ENCODE data around the gene ZNF319.

Gene ZNF319

DNA sequence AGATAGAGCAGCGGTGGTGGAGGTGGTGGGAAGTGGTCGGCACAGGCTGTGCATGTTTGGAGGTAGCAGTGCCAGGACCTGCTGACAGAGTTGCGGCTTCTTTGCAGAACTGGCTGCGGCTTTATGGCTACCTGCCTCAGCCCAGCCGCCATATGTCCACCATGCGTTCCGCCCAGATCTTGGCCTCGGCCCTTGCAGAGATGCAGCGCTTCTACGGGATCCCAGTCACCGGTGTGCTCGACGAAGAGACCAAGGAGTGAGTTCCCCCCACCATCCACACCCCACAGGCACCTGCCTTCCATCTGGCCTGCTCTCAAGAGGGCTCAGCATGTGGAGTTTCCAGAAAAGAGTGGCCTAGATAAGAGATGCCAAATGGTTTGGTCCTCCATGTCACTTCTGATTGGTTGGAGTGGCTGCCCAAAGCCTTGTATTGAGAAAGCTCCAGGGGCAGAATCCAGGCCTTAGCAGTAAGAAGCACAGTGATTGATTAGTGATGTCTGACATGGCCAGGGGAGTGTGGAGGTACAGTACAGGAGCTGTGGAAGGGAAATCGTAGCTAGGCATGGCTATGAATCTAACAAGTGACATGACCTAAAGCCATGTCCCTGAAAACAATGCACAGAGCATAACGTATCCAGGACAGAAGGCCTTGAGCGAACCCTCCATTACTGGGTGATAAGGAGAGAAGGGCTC, 37.0 kb upstream of the ZNF319 start:
- DNase-seq (ENCODE audit: low read depth in 2 of 2): no peak

GRCh38 chr16:58036943-58037342, 36.5 kb upstream of the ZNF319 start:
- no peak for DNase-seq (ENCODE audit: low read depth in 2 of 2)

DNA sequence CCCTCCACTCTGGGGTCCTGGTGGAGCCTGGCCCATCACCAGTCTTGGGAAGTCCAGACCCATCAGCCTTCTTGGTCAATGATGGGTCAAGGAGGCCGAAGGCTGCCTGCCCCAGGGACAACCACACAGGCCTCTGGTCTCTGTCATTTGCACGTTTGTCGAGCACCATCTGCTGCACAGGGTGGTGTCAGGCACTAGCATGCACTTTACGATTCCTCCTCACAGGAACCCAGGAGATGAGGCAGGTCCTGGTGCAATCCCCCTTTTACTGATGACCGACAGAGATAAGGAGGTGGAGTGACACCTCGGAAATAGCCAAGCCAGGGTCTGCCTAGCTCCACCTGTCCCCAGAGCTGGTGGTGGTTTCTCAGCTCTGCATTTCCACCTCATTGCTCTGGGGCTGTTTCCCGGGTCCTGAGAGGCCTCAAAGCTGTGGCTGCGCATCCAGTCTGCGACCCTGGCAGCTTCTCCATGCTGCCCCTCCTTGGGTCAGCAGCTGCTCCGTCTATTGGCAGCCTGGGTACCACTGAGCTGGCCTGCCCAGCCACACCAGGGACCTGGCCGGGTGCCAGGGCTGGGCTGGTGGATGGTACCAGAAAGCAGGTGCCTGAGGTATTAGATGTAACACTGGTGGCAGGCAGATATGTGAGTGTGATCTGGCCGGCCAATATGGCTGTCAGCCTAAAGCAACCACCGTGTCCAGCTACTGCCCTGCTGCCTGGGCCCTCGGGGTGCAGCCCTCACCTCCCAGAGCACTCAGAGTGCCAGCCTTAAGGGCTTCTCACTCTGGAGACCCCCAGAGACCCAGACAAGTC, 35.1 kb upstream of the ZNF319 start:
- DNase-seq (ENCODE audit: low read depth in 2 of 2): no peak

DNA sequence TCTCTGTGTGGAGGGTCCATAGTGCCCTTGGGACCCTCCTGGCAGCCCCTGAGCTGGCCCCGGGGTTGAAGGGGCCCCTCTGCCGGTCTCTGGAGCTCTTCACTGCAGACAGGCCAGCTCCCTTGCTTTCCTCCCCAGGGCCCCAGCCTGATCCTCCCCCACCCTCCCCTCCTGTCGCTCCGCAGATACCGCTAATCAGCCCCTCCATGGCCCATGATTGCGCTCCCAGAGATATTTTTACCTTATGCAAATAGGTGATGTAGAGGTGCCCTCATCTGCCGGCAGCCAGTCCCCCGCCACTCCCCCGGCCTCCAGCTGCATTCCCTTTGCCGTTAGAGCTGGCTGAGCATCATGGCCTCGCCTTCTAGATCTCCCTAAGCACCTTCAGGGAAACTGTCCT, 34.3 kb upstream of the ZNF319 start:
- no peak for DNase-seq (ENCODE audit: low read depth in 2 of 2)

DNA sequence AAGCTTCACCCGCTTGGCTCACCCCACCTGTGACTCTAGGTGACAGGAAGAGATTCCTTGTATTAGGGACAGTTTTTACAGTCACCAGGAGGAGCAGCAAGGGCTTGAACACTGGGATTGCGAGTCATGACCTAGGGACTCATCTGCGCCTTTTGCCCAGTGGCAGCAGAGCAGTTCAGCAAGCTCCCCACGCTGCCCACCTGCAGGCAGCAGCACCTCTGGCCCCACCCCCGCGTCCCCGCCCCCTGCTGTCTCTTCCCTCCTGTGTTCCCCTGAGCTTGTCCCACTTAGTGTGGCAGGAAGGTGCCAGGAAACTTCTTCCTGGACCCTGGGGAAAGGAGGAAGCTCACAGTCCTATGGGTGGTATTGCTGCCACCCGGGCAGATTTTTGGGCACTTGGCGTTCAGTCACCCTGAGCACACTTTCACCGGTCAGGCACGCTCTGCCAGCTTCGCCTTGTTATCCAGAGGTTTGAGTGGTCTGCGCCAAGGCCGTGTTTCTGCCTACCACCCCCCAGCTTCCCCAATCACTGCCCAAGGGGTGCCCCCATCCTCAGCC, 33.7 kb upstream of the ZNF319 start:
- DNase-seq (ENCODE audit: low read depth in 2 of 2): no peak

- DNase-seq (ENCODE audit: low read depth in 2 of 2): no peak
These were observed 32.3 kb upstream of the ZNF319 start for GRCh38 chr16:58032710-58033293.

GRCh38 chr16:58031016-58031800, 30.7 kb upstream of the ZNF319 start:
- DNase-seq (ENCODE audit: low read depth in 2 of 2): no peak

DNA sequence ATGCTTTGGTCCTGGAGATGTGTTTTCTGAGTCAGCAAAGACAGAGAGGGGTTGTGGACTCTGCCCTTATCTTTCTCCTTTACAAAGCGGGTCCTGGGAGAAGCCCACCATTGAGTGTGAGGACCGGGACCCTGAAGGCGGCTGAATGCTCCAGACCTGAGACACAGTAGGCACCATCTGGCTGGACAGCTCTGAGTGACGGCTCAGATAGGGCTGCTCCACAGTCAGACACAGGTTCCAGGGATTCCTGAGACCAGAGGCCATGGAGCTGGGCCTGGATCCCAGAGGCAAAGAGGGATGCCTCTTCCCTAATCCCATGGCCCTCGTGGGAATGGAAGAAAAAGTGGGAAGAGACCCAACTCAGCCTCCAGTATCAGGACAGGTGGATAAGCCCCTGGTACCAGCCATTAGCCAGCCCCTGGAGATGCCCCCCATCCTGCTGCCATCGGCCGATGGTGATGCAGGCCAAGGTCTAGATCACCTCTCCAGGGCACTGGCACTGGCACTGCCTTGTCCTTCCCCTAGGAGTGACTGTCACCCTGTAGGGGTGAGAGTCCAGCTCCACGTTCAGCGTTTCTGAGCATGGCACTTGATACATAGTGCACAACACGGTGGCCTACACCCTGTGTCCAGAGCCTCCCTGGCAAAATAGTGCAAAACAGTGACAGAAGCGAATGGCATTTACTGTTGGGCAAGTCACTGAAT, 29.8 kb upstream of the ZNF319 start:
- no peak for DNase-seq (ENCODE audit: low read depth in 2 of 2)

GRCh38 chr16:58029410-58029809, 28.9 kb upstream of the ZNF319 start:
- no peak for DNase-seq (ENCODE audit: low read depth in 2 of 2)

- DNase-seq (ENCODE audit: low read depth in 2 of 2): no peak
These were observed 28.1 kb upstream of the ZNF319 start for GRCh38 chr16:58028541-58029070.

DNA sequence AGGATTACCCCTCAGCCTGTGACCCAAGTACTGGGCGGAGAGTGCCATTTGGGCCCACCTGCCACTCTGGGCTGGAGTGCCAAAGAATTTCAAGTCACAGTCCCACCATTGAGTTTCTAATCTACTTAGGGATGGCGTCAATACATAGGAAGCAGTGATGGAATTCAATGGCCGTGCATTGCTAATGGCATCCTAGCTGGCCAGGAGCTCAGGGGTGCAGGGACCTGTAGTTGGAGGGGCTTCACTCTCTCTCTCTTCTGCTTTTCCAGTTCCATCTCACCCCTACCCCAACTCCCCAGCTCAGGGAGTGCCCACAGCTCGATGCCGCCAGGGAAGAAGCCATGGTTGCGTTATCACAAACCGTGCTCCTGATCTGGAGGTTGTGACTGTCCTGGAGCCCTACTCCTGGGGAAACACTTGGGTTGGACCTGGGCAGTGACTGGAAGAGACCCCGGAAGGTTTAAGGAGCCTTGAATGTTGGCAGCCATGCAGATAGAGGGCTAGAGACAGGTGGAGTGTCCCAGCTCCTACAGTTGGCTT, 27.5 kb upstream of the ZNF319 start:
- no peak for DNase-seq (ENCODE audit: low read depth in 2 of 2)

- DNase-seq (ENCODE audit: low read depth in 2 of 2): no peak
These were observed 26.9 kb upstream of the ZNF319 start for GRCh38 chr16:58027161-58027915.

- DNase-seq (ENCODE audit: low read depth in 2 of 2): no peak
These were observed 26.3 kb upstream of the ZNF319 start for GRCh38 chr16:58026705-58027160.

GRCh38 chr16:58026139-58026704, 25.8 kb upstream of the ZNF319 start:
- no peak for DNase-seq (ENCODE audit: low read depth in 2 of 2)

- peak; percentile 30 to 41 for DNase-seq (ENCODE audit: low read depth in 2 of 2)
These were observed 25.1 kb upstream of the ZNF319 start, which contains the start of gene MMP15 for GRCh38 chr16:58025351-58026138. Gene MMP15, plus strand, starts transcription at chr16:58025754. Its CDS starts 597 bp downstream, at chr16:58026351.

- no peak for DNase-seq (ENCODE audit: low read depth in 2 of 2)
These were observed 24.2 kb upstream of the ZNF319 start for GRCh38 chr16:58024486-58025350.

DNA sequence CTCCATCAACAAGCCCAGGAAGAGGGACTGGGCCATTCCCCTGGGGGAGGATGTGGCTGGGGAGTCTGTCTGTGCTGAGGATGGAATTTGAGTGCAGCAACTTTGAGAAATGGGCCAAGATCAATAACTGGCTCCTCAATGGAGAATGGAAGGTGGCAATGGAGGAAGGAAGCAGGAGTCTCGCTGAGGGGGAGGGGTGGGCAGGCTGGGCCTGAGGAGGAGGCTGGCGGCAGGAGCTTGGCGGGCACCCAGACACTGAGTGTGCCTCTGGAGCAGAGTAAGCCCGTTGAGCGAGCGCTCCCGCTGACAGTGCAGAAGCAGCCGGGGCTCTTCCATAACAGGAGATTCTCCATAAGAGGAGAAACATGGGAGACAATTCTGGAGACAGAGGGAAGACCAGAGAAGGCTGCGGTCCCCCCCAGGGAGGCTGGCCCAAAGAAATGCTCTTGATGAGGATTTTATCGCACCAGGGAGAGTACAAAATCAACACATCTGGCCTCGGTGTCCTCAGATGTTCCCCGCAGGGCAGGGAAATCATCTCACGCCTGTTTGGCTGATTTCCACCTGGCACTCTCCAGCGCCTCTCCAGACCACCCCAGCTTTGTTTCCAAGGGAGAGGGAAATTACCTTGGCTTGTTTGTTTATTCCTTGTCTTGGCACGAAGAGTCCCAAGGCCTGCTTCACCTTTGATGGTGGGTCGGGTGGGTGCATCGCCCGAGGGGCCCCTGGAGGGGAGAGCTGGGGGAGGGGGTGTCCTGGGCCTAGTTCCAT, 22.3 kb upstream of the ZNF319 start:
- no peak for DNase-seq (ENCODE audit: low read depth in 2 of 2)

Data from activated CD8-positive, alpha-beta memory T cell treated with anti-CD3 and anti-CD28 coated beads for 4 hours (primary cell).